HCEC 1CT (cell line): ENCODE results near the gene ULBP1.
"Not testable (repeated sequence)": the region's sequence is repeated elsewhere in the genome, so short reads cannot be mapped to it uniquely, and the experiment has no call there.

Experiments
- DNase-seq: peaks from one replicate; pipeline ENCODE4 v3.0.0-alpha.2; 2017

Gene ULBP1

DNA sequence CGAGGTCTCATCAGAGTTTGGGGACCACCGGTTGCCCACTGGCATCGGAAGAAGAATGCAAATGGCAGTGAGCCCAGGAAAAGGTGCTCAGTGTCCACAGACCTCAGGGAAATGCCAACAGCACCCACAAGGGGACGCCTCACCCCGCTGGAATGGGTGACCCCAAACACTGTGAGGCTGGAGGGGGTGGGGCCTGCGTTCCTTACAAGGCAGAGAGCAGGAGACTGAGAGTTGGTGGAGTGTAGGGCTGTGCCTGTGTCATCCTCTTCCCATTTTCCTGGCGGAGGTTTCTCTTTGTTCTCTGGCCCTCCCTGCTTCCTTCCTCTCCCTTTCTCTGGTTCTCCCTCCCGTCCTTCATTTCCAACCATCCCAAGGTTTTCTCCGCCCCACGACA lies 9.8 kb upstream of the ULBP1 start:
- not testable (repeated sequence) for DNase-seq

DNA sequence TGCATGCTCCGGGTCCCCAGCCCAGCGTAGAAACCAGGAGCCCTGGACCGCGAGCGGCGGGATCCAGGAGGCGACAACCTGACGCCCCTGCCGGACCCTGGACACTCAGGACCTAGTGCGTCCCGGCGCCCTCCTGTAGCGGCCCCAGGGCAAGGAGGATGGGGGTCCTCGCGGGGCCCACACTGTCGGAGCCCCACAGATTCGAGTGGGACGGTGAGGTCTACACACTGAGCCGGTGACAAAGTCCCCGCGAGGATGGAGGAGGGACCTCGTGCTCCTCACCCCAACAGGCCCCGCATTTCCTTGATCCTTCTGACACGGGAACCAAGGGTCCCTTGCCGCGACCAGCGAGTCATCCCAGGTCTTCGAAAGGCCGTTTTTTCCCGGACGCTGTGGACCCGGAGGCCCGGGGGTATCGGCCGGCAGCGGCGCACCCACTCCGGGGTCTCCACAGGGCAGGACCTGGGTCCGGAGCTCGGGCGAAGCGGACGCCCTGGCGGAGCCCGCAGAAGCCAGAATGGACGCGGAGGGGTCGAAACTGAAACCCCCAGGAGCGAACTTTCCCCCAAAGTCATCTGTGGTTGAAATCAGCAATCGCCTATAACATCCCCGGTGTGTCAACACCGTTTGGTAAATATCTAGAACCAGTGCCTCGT lies 9.3 kb upstream of the ULBP1 start:
- DNase-seq = not testable (repeated sequence)

DNA sequence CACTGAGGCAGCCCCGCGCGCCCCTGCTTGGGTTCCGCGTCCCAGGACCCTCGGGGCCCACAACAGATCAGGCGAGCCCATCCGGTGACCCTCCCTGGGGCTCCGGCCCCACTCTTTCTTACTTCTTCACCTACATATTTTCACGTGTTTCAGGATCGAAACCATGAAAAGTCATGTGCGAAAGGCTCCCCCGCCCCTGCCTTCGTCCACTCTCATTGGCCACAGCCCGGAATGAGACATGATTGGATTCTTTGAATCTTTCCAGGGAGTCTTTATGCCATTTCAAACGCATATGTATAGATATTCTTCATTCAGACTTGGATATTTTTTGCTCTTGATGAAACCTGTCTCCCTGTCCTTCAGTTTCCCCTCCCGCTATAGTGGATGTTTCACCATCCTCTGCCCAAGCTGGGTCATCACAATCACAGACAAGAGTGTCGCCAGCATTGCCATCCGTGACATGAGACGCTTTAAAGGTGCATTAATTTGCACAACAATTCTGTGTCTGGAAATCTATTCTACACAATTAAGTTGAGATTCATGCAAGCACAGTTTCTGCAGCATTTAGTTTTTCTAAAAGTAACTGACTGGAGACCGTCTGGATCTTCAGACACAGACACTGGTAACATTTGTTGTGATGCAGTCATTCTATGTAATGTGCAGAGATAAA lies 8.6 kb upstream of the ULBP1 start:
- not testable (repeated sequence) for DNase-seq

DNA sequence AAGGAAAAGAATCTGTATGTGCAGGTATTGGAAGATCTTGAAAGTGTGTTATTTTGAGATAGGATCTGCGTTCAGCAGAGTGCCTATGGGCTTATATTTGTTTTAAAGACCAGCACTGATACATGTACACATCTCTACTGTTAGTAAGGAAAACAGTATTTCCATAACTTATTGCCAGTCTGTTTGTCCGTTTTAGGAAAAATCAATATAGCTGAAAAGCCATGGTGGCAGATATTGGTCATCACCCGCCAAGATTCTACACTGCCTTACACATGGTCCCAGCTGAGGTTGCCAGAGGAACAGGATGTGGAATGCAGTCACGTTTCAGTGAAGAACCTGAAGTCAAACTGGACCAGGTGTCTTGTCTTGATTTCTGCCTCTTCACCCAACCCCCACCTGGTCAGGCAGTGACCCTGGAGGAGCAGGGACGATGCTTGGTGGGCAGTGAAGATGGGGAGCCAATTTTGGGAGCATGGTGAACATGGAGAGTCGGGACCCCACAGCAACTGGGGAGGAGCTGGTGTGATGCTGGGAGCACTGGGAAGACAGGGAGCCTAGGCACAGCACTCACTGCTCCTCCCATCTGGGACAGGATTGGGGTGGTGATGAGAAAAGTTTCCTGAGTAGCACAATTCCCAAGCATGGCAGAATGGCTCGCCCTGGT lies 8.0 kb upstream of the ULBP1 start:
- not testable (repeated sequence) for DNase-seq

DNA sequence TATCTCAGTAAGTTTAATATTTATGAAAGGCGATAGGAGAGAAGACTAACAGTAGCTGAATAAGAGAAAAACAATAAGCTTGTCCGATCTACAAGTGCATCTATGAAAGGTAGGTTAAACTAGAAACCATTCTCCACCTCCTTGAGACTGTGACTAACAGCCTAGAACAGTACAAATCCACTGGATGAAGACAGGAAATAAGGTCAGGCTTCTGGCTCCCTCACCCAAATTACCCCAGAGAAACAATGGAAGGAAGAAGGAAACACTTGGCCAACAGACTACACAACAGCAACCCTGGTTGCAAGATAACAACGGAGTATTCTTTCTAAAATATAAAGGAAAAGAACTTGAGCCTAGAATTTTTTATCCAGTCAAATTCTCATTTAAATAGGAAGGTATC lies 5.6 kb upstream of the ULBP1 start:
- DNase-seq = not testable (repeated sequence)

DNA sequence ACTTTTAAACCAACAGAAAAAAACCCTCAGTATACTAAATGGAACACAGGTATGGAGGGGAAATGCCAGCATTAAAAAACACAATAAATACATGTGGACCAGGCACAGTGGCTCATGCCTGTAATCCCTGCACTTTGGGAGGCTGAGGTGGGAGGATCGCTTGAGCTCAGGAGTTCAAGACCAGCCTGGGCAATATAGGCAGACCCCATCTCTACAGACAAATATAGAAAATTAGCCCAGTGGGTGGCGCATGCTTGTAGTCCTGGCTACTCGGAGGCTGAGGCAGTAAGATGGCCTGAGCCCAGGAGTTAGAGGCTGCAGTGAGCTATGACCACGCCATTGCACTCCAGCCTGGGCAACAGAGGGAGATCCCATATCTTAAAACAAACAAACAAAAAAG lies 3.9 kb upstream of the ULBP1 start:
- not testable (repeated sequence) for DNase-seq

DNA sequence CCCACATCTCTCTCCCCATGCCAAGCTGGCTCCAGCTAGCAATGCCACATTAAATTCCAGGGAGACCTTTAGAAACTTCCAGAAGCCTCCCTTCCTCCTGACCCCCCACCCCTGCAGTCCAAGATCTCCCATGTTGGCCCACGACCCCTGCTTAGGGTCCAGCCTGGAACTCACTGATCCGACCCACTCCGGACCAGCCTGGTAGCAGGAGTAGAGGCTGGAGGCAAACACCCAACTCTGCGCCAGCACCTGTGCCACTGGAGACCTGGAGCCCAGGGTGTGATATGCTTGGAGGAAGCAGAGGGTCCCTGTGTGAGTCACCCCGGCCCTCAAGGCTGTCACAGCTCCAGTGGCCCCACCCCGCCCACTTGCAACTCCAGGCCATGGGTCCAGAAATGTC lies 3.3 kb upstream of the ULBP1 start:
- DNase-seq = no peak

DNA sequence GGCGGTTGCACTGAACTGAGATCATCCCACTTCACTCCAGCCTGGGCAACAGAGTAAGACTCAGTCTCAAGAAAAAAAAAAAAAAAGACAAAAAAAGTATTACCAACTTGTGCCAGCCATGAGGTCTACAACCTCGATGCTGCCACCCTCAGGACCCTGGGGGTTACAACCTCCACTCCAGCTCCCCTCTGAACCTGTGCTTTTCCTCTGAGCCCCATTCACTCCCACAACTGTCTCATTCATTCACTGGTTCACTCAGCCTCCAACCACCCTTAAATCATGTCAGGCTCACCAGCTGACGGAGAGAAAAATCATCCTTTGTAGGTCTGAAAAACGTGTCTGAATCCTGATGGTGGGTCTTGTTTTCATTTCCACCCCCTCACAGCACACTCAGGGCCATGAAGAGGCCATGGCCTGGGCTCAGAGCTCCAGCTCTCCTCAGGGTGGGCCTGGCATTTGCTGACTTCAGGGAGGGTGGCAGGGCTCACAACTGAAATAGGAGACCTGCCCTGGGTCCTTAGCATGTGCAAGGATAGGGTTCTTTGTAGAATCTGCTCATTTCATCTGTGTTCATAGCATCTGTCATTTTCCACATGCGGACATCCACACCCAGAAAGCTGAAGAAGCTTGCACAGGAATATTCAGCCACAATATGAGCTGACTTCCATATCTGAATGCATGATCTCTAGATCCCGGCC lies 1.9 kb upstream of the ULBP1 start:
- DNase-seq = peak; percentile 7

DNA sequence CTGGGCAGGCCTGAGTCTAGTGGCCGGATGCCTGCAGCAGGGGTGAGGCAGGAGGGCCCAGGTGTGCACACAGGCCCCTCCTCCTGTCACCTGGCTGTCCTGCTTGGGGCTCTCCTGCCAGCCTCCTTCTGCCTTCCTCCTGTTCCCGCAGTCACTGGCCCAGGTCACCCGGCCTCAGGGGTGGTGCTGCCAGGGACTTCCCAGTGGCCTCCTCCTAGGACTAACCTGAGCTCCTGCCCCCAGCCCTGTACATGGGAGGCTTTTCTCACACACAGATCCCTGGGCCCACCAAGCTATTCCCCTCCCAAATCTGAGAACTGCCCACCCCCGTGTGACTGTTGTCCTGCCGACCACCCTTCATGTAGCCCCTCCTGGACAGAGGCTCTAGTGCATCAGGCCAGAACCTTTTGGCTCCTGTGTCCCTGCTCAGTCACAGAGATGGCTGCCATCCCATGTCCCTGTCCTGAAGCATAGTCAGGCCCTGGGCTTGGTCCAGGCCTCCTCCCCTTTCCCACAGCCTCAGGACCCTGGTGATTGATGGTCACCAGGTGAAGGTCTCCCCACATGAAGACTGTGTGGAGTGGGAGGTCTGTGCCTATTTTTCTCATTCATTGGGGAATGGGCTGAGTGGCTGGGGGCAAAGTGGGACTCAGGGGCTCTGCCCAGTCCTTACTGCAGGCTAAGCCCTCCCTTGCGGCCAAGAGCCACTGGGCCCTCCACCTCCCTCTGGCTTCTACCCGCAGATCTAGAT lies 1.1 kb upstream of the ULBP1 start:
- DNase-seq = no peak

DNA sequence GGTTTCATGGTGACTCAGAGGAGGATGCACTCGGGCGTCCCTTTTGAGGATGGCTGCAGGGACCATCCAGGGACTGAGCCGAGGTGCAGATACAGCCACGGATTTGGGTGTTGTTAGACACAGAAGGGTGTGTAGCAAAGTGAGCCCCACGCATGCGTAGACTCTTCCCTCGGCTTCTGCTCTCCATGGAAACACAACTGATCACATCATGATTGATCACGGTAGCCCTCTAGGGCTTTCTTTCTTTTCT lies 606 bp upstream of the ULBP1 start:
- DNase-seq = peak; percentile 24

DNA sequence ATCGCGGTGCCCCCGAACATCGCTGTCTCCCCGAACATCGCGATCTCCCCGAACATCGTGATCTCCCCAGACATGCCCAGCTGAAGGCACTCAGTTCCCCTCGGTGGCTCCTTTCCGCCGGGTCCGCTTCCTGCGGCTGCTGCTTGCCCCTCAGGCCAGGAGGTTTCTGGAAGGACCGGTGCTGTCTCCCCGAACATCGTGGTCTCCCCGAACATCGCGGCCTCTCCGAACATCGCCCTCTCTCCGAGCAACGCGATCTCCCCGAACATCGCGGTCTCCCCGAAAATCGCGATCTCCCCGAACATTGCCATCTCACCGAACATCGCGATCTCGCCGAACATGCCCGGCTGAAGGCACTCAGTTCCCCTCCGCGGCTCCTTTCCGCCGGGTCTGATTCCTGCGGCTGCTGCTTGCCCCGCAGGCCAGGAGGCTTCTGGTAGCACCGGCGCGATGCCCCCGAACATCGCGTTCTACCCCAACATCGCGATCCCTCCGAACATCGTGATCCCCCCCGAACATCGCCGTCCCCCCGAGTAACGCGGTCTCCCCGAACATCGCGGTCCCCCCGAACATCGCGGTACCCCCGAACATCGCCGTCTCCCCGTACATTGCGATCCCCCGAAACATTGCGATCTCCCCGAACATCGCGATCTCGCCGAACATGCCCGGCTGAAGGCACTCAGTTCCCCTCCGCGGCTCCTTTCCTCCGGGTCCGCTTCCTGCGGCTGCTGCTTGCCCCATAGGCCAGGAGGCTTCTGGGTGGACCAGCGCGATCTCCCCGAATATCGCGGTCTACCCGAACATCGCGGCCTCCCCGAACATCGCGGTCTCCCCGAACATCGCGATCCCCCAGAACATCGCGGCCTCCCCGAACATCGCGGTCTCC lies 808 bp downstream of the ULBP1 start:
- DNase-seq = no peak

DNA sequence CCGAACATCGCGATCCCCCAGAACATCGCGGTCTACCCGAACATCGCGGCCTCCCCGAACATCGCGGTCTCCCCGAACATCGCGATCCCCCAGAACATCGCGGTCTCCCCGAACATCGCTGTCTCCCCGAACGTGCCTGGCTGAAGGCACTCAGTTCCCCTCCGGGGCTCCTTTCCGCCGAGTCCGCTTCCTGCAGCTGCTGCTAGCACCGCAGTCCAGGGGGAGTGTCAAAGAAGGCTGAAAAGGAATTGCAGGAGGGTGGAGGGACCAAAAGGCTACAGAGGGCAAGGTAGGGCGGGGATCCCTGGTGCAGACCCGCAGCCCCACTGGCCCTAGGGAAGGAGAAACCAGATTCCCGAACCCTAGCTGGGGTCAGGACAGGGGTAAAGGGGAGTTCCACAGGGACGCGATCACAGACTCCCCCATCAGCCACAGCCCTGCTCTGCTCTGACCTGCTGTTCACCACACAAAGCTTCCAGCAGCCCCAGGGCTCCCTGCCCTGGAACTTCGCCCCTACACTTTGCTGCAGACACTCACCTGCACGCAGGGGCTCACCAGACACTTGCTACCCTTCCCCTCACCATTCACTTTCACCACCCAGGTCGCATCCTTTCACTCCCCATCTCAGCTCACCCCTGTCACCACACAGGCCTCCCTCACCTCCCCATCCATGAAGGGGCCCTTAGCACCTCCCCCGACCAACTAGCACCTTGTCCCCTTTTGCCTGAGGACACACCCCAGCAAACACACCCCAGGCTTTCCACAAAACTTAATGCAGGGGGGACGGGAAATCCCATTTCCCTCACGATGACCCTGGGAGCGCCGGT lies 1.7 kb downstream of the ULBP1 start:
- no peak for DNase-seq

DNA sequence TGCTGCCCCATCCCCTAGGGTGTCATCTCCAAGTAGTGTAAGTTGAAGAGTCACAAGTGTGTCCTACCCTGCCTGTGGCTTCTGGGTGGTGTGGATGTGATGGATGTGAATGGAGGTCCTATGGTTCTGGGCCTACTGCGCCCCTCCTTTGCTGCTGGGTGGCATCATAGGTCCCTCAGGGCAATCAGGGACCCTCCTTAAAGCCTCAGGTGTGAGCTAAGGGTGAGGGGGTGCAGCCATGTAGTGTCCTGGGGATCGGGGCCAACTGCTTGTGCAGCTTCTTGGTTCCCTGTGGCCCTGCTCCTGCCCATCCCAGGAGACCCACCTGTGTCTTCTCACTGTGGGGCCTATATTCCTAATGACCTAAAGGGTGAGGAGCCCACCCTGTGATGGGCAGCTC lies 2.6 kb downstream of the ULBP1 start:
- DNase-seq = not testable (repeated sequence)

DNA sequence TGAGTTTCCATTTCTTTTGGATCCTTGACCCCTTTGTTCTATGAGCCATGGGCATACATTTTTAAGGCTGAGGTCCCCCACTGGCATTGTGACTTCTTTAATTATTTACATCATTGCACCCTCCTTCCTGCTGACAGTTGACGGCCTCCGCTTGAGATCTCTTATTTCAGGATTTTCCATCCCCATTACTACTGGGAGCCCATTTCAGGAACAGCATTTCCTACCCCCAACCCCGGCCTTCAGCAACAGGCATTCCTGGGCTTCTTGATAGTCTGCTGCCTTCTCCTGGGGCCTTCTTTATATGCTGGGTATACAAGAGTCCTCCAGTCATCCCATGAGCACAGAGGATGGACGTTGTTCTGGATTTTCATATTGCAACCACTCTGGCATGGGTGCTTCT lies 3.8 kb downstream of the ULBP1 start:
- no peak for DNase-seq

DNA sequence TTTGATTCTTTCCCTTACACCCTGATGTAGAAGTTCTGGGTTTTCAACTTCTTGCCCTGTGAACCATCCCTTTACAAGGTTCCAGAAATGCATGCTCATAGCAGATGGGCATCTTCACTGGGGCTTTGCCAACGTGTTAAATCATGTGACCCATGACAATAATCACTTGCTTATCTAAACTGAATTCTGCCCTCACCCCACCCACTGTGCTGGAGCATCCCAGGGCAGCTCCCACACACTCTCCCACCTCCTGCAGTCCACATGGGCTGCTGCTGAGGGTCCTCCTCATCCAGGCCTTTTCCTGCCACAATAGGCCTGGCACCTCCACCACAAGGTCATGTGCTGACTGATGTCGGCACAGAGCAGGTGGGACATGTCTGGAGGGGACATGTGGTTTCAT lies 4.3 kb downstream of the ULBP1 start:
- DNase-seq = not testable (repeated sequence)

DNA sequence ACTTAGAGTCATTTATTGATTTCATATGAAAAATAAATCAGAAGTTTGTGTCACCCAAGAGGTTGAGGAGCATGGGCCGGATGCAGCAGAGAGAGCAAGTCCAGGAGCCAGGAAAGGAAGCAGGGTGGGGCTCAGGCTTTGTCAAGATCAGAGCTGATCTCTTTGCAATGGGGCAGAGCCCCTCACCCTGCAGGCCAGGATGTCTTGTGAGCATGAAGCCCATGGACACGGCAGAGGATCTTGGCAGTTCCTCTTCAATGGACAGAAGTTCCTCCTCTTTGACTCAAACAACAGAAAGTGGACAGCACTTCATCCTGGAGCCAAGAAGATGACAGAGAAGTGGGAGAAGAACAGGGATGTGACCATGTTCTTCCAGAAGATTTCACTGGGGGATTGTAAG lies 5.2 kb downstream of the ULBP1 start:
- DNase-seq = not testable (repeated sequence)

DNA sequence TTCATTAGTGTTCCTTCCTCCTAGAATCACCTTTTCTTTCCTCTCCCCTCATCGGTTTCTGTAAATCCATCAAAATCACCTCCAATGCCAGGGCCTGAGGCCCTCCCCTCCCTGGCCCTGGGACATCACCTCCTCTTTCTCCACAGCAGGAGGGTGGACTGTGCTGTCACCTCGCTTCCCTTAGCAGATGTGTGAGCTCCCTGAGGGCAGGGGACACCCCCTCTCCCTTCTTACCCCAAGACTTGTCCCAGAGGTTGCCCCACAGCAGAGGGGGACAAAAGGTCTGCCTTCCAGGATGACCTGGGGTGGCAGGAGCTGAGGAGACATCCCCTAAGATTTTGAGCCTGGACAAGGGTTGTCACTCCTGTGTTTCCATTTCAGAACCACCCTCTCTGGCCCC lies 5.9 kb downstream of the ULBP1 start:
- no peak for DNase-seq

DNA sequence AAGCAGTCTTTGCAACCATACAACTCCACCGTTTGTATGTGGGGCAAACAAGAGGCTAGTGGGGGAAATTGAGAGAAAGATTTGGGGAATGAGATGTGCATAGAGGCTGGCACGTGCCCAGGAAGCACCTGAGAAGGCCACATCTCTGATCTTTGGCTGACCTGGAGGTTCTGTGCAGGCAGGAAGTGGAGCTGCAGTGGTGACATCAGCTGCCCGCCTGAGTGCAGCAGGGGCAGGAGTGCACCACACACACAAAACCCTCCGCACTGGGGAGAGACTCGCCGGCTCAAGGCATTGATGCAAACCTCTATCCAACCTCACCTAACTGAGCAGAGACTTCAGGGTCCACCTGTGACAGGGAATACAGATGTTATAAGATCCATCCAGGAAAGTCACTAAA lies 10.7 kb downstream of the ULBP1 start:
- DNase-seq = not testable (repeated sequence)

DNA sequence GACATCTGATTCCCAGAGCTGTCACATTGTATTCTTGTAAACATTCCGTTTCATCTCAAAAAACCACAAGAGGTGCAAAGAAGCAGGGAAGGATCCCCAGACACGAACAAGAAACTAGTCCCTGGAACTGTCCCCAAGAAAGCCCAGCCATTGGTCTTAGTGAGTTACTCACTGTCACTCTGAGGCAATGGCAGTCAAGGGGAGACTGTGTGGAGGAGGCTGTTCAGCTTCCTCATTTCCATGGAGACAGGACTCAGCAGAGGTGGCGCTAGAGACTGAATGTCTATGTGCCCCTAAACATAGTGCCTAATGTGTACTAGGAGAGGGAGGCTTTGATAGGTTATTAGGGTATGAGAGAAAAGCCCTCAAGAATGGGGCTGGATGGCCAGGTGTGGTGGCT lies 11.1 kb downstream of the ULBP1 start:
- no peak for DNase-seq

DNA sequence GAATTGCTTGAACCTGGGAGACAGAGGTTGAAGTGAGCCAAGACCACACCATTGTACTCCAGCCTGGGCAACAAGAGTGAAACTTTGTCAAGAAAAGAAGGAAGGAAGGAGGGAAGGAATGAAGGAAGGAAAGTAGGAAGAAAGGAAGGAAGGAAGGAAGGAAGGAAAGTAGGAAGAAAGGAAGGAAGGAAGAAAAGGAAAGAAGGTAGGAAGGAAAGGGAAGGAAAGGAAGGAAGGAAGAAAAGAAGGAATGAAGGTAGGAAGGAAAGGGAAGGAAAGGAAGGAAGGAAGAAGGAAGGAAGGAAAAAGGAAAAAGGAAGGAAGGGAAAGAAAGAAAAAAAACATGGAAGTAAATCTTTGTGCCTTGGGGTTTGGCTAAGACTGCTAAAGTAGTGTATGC lies 11.7 kb downstream of the ULBP1 start:
- DNase-seq = no peak

DNA sequence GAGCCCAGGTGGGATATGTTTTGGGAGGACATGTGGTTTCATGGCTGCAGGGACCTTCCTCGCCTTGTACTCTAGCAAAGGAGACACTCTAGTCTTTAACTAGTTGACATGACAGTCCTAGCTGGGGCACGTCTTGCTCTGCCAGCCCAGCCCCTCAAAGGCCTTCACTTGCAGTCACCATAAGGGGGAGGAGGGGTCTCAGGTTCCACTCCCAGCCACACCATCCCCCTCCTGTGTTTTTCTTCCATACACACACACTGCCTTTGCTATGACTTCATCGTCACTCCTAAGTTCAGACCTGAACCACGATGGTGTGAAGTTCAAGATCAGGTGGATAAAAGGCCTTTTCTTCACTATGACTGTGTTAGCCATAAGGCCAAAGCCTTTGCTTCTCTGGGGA lies 13.5 kb downstream of the ULBP1 start:
- no peak for DNase-seq
